Measurements from ENCODE around the gene CPD. TPM values are rescaled to one million over a fixed set of nuclear protein-coding genes. Genes with fewer than 3 reads are reported as not detected.
A peak's percentile ranks its signal among the peaks of the same experiment; 100 is the strongest.
"Not testable (repeated sequence)": the region's sequence is repeated elsewhere in the genome, so short reads cannot be mapped to it uniquely, and the experiment has no call there.

The CPD gene
- 100 to 1,000 TPM in 1 of 4 donors, 10 to 100 TPM in 3; 51.1 to 109 (median 85.7) TPM for polyA plus RNA-seq (ENCODE audit: insufficient read length in 4 of 4)

GRCh38 chr17:30378825-30379302 is at the start of gene CPD:
Gene CPD, plus strand, starts transcription at chr17:30378927. Its CDS starts 54 bp downstream, at chr17:30378981.
- peak; percentile 89 to 93 (median 91) for DNase-seq (ENCODE audit: low read depth in 4 of 4, low spot score in 3 of 4)

DNA sequence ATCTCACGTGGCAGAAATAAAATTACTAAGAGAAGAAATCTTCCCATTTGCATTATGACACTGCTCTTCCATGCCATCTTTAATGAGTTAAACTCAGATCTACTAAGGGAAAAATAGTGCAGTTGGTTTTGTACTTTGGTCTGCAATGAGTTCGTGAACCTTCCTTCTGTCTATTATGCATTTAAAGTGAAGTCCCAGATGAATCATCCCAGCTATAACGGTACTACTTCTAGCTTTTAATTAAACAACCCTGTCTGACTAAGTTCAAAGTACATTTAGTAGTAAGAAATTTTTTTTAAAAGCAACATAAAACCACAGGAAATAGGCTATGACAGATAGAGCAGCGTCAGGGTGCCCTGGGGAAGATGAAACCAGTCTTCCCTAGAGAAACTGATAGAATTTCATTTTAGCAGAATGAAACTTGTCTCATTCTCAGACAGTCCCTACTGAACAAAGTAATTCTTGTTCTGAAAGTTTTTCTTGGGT is 46.6 kb upstream of the CPD start:
- DNase-seq (ENCODE audit: low read depth in 4 of 4, low spot score in 3 of 4) = no peak

- DNase-seq (ENCODE audit: low read depth in 4 of 4, low spot score in 3 of 4) = no peak
Measured at GRCh38 chr17:30333503-30334360, 45.0 kb upstream of the CPD start, which contains the start of gene TMIGD1. Gene TMIGD1, minus strand, starts transcription at chr17:30334057. Its CDS starts 1,924 bp downstream, at chr17:30332133.

- no peak for DNase-seq (ENCODE audit: low read depth in 4 of 4, low spot score in 3 of 4)
Measured at GRCh38 chr17:30334421-30334820, 44.3 kb upstream of the CPD start.

DNA sequence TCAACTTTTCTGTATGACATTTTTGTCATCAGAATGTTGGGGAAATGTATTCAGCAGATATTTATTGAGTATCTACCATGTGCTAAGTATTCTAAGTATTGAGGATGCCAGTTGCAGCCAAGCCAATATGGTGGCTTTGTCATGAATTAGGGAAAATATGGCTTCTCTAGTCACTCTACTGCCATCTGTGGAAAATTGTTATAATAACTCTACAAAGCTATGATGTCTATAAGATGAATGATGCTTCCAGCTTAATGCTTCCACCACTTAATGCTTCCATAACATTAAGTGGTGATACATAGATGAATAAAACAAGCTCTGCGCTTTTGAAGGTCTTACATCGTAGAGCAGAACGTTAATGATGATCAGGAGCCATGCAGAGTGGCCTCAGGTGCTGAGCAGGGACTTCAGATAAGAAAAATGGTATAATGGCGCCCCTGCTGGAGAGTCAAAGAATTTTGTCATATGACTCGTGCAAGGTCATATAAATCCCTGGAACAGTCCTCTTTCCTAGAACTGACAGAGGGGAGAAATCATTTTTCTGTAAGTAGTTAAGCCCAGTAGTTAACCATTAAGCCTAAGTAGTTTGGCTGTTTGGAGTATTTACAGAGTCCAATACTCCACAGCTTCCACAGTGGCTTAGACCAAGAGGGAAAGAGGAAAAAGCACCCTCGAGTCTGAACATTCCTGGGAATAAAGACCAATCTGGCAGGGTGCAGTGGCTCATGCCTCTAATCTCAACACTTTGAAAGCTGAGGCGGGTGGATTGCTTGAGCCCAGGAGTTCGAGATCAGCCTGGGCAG is 42.2 kb upstream of the CPD start:
- DNase-seq (ENCODE audit: low read depth in 4 of 4, low spot score in 3 of 4) = no peak

- DNase-seq (ENCODE audit: low read depth in 4 of 4, low spot score in 3 of 4) = no peak
Measured at GRCh38 chr17:30337393-30337999, 41.2 kb upstream of the CPD start.

- DNase-seq (ENCODE audit: low read depth in 4 of 4, low spot score in 3 of 4) = no peak
Measured at GRCh38 chr17:30339086-30339485, 39.6 kb upstream of the CPD start.

DNA sequence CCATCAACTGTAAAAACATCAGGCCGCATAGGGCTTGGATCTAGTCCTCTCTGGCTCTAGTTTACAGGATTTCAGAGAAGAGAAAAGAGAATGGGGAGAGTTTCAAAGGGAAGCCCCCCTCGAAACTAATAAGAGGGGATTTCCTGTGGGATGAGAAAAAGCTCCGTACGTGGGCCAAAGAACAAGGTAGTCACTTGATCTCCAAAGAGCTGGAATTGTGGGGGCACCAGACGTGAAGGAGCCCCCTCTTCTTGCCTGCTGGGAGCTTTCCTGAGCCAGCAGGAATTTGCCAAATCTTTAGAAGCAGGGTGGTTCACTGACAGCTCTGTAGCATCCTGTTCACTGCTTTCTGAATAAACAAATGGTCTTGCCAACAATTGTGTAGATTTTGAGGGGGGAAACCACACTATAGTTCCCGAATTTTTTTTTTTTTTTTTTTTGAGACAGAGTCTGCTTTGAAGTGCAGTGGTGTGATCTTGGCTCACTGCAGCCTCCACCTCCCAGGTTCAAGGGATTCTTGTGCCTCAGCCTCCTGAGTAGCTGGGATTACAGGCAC is 37.8 kb upstream of the CPD start:
- no peak for DNase-seq (ENCODE audit: low read depth in 4 of 4, low spot score in 3 of 4)

DNA sequence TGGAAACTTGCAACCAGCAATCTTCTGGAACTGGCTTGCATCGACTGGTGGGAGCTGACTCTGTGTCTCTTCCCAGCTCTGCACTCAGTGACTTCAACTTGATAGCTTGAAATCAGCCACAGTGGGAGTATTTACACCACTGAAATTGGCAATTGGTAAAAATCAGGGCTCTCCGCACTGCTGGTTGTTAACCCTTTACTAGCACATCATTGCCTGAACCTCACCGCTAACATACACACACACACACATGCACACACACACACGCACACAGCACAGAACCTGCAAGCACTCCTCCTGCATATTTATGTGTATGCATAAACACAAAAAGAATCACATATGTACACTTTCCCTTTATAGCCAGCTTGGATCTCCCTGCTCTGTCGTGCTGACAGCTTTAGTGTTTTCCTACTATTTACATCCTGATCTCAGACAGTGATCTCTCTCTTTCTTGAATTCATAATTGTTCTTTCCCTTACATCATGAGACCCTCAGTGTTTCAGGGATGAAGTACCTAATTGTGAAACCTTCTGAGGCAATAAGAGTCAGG is 37.0 kb upstream of the CPD start:
- DNase-seq (ENCODE audit: low read depth in 4 of 4, low spot score in 3 of 4) = no peak

- DNase-seq (ENCODE audit: low read depth in 4 of 4, low spot score in 3 of 4) = not testable (repeated sequence)
Measured at GRCh38 chr17:30343244-30343643, 35.5 kb upstream of the CPD start.

DNA sequence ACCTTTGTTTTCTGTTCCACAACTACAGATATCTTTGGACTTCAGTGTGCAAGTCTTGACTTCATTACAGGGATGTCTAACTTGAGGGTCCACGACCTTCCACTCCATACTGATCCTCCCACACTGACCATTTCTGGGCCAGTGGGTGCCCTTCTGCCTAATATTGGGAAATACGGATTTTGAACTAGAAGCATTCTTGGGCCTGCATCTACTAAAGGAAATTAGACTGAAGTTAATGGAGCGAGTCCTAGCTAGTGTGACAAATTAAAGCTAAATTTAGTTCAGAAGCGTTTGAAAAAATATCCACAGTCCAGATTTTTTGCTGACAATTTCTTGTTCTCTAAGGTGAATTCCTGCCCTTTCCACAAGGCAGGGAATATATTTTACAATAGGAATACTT is 34.9 kb upstream of the CPD start:
- DNase-seq (ENCODE audit: low read depth in 4 of 4, low spot score in 3 of 4) = no peak

DNA sequence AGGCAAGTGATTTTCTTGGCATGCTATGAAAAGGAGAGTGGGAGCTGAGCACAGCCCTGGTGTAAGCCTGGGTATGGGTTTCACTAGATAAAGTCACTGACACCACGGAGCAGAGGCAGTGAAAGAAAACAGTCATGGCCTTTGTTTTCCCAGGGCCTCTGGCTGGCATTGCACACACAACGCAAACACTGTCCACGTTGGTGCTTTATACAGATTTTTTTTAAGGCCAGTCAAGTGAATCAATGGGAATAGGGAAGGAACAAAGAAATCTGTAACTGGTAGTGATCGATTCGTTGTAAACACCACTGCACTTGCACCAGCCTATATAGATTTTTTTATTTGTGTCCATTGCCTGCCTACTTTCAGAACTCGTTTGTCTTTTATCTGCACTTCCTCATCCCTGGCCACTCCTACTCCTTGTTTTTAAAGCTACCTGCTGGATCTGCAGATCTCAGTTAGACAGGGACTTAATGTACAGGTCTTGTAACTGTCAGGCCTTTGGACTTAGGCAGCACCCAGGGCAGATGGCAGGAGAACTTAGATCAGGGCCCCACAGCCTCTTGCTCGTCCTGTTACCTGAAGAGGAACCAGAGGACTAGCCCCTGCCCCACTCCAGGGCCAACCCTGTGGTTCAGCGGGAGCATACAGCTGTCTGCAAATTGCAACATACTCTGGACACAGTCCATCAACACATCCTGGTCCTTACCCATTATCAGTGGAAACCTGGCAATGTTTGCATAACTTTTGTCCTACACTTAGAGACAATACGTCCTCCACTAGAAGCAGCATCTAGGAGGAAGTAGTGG is 34.2 kb upstream of the CPD start:
- DNase-seq (ENCODE audit: low read depth in 4 of 4, low spot score in 3 of 4) = no peak

- DNase-seq (ENCODE audit: low read depth in 4 of 4, low spot score in 3 of 4) = no peak
Measured at GRCh38 chr17:30345089-30345433, 33.7 kb upstream of the CPD start.

DNA sequence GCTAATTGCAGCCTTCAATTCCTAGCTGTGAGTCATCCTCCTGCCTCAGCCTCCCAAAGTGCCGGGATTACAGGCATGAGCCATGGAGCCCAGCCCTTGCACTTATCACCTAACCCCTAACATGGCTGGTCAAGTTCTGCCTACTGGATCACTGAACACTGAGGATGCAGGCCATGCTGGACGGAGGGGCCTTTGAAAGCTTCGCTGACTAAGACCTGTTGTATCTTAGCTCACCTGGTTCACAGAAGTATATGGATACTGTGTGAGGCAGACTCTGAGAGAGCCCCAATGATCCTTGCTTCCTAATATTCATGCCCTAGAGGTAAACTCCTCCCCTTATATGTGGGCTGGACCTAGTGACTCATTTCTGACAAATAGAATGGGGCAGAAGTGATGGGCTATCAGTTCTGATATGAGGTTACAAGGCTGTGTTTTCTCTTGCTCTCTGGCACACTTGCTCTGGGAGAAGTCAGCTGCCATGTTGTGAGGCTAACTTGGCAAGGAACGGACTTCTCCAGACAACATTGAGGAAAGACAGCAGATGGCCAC is 33.1 kb upstream of the CPD start:
- no peak for DNase-seq (ENCODE audit: low read depth in 4 of 4, low spot score in 3 of 4)

GRCh38 chr17:30346221-30346795 is 32.4 kb upstream of the CPD start:
- DNase-seq (ENCODE audit: low read depth in 4 of 4, low spot score in 3 of 4) = no peak

GRCh38 chr17:30347488-30347887 is 31.2 kb upstream of the CPD start:
- DNase-seq (ENCODE audit: low read depth in 4 of 4, low spot score in 3 of 4) = no peak

- DNase-seq (ENCODE audit: low read depth in 4 of 4, low spot score in 3 of 4) = no peak
Measured at GRCh38 chr17:30349252-30349651, 29.5 kb upstream of the CPD start.

DNA sequence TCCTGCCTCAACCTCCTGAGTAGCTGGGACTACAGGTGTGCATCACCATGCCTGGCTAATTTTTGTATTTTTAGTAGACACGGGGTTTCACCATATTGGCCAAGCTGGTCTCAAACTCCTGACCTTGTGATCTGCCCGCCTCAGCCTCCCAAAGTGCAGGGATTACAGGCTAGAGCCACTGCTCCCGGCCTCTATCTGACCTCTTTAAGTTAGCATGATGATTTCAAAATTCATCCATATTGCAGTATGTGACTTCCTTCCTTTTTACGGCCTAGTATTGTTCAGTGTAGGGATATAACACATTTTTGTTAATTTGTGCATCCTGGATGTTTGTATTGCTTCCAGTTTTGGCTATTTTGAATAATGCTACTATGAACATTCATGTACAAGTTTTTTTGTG is 27.5 kb upstream of the CPD start:
- not testable (repeated sequence) for DNase-seq (ENCODE audit: low read depth in 4 of 4, low spot score in 3 of 4)

DNA sequence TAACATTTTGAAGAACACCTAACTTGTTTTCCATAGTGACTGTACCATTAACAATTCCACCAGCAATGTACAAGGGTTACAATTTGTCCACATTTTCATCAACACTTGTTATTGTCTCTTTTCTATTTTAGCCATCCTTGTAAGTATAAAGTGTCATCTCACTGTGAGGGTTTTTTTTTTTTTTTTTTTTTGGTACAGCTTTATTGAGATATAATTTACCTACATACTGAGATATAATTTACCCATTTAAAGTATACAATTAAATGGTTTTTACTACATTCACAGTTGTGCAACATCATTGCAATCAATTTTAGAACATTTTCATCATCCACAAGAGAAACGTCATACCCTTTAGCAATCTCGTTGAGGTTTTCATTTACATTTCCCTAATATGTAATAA is 27.0 kb upstream of the CPD start:
- no peak for DNase-seq (ENCODE audit: low read depth in 4 of 4, low spot score in 3 of 4)

Measured in left renal pelvis (tissue), 4 donors.